ENCODE results near the gene TTYH3. TPM values are rescaled to one million over a fixed set of nuclear protein-coding genes. Genes with fewer than 3 reads are reported as not detected.

Gene TTYH3
- total RNA-seq, 1 donor from 2014 or later = 33.9 TPM

GRCh38 chr7:2592375-2592865 lies 39.4 kb upstream of the TTYH3 start:
- Histone ChIP-seq H3K4me3 (no peak overlapping the region), H3K9me3 (no peaks in the 10 kb centered on the region), H3K27me3 (no peaks in the 10 kb centered on the region), H3K27ac (no peak overlapping the region), H3K4me1 (no peaks in the 10 kb centered on the region), H3K36me3 (peaks cover 0 to 56% of the 10 kb centered on the region in 2 donors)
- no peak for DNase-seq (ENCODE audit: extremely low spot score in 2 of 2)
- TF ChIP-seq POLR2A (IDR thresholded peaks at IDR 0.05) (no peak), POLR2AphosphoS5 (IDR thresholded peaks at IDR 0.05; ENCODE audit: insufficient read depth in 1 of 2, low read depth in 1 of 2) (no peak), CTCF (IDR thresholded peaks at IDR 0.05) (no peak)
- intact Hi-C loops (cut with DNase I) = no loop called here

- intact Hi-C loops (cut with DNase I) = no loop called here
- no peak overlapping the region for H3K4me3 ChIP-seq
- DNase-seq (ENCODE audit: extremely low spot score in 2 of 2) = no peak
- TF ChIP-seq CTCF (IDR thresholded peaks at IDR 0.05) = no peak
- H3K9me3 ChIP-seq = no peaks in the 10 kb centered on the region
- peaks cover 0 to 58% of the 10 kb centered on the region in 2 donors for H3K36me3 ChIP-seq
- no peaks in the 10 kb centered on the region for H3K4me1 ChIP-seq
- H3K27ac ChIP-seq = no peak overlapping the region
- no peaks in the 10 kb centered on the region for H3K27me3 ChIP-seq
These were observed 38.6 kb upstream of the TTYH3 start for GRCh38 chr7:2593036-2593727.

- Histone ChIP-seq H3K27me3 (no peaks in the 10 kb centered on the region), H3K36me3 (peaks cover 0 to 63% of the 10 kb centered on the region in 2 donors)
- no peak for TF ChIP-seq POLR2A (IDR thresholded peaks at IDR 0.05)
- no peak for TF ChIP-seq POLR2AphosphoS5 (IDR thresholded peaks at IDR 0.05; ENCODE audit: insufficient read depth in 1 of 2, low read depth in 1 of 2)
- no peak for TF ChIP-seq CTCF (IDR thresholded peaks at IDR 0.05)
These were observed 37.2 kb upstream of the TTYH3 start for GRCh38 chr7:2594599-2594998.

GRCh38 chr7:2595258-2595860 lies 36.4 kb upstream of the TTYH3 start:
- no peaks in the 10 kb centered on the region for H3K9me3 ChIP-seq
- no peak overlapping the region for H3K4me3 ChIP-seq
- DNase-seq (ENCODE audit: extremely low spot score in 2 of 2) = no peak
- no peak overlapping the region for H3K27ac ChIP-seq
- TF ChIP-seq POLR2A (IDR thresholded peaks at IDR 0.05) = no peak
- TF ChIP-seq CTCF (IDR thresholded peaks at IDR 0.05) = no peak
- no peak for TF ChIP-seq POLR2AphosphoS5 (IDR thresholded peaks at IDR 0.05; ENCODE audit: insufficient read depth in 1 of 2, low read depth in 1 of 2)
- no peaks in the 10 kb centered on the region for H3K27me3 ChIP-seq
- no peaks in the 10 kb centered on the region for H3K4me1 ChIP-seq
- intact Hi-C loops (cut with DNase I) = no loop called here
- H3K36me3 ChIP-seq = peaks cover 0 to 61% of the 10 kb centered on the region in 2 donors

More at GRCh38 chr7:2594599-2594998, 37.2 kb upstream of the TTYH3 start:
- intact Hi-C loops (cut with DNase I) = no loop called here
- DNase-seq (ENCODE audit: extremely low spot score in 2 of 2) = no peak
- H3K9me3 ChIP-seq = no peaks in the 10 kb centered on the region
- no peak overlapping the region for H3K4me3 ChIP-seq
- no peaks in the 10 kb centered on the region for H3K4me1 ChIP-seq
- no peak overlapping the region for H3K27ac ChIP-seq

Measured in vagina (tissue), 2 donors.